ENCODE measurements around the gene TMEM217.
A peak's percentile ranks its signal among the peaks of the same experiment; 100 is the strongest.

The TMEM217 gene

GRCh38 chr6:37242429-37243052, 15.4 kb downstream of the TMEM217 start (continued):
- no peak for TF ChIP-seq GLI2 (tag by site-specific recombination; IDR thresholded peaks at IDR 0.05; ENCODE audit: borderline replicate concordance, low read depth)
- TF ChIP-seq ZNF585B (tag by site-specific recombination; IDR thresholded peaks at IDR 0.05), result no peak
- TF ChIP-seq ZNF510 (tag by site-specific recombination; IDR thresholded peaks at IDR 0.05; ENCODE audit: insufficient replicate concordance), result no peak
- TF ChIP-seq ZNF175 (tag by site-specific recombination; IDR thresholded peaks at IDR 0.05), result no peak
- TF ChIP-seq ZNF391 (tag by site-specific recombination; IDR thresholded peaks at IDR 0.05; ENCODE audit: borderline replicate concordance, low read depth), result no peak
- TF ChIP-seq MEIS1 (CRISPR knock-in tag; IDR thresholded peaks at IDR 0.05; ENCODE audit: borderline replicate concordance), result peak; percentile 61; the same call in 1 of the 2 replicates
- TF ChIP-seq OSR2 (tag by site-specific recombination; IDR thresholded peaks at IDR 0.05), result no peak
- no peak for TF ChIP-seq ZNF514 (tag by site-specific recombination; IDR thresholded peaks at IDR 0.05)
- no peak for TF ChIP-seq ZFP41 (tag by site-specific recombination; IDR thresholded peaks at IDR 0.05; ENCODE audit: borderline replicate concordance)
- no peak for TF ChIP-seq ZNF426 (tag by site-specific recombination; IDR thresholded peaks at IDR 0.05)
- no peak for TF ChIP-seq GLIS2 (tag by site-specific recombination; IDR thresholded peaks at IDR 0.05)
- TF ChIP-seq ZNF280C (tag by site-specific recombination; IDR thresholded peaks at IDR 0.05), result no peak
- no peak for TF ChIP-seq ZNF239 (tag by site-specific recombination; IDR thresholded peaks at IDR 0.05)
- TF ChIP-seq ZNF660 (tag by site-specific recombination; IDR thresholded peaks at IDR 0.05), result peak; percentile 82
- no peak for TF ChIP-seq ZNF626 (tag by site-specific recombination; IDR thresholded peaks at IDR 0.05)
- TF ChIP-seq PBX3 (CRISPR knock-in tag; IDR thresholded peaks at IDR 0.05), result no peak
- peak; percentile 55 for TF ChIP-seq ZFP37 (tag by site-specific recombination; IDR thresholded peaks at IDR 0.05)
- no peak for TF ChIP-seq ZNF16 (tag by site-specific recombination; IDR thresholded peaks at IDR 0.05; ENCODE audit: low read depth)
- no peak for TF ChIP-seq ZNF549 (tag by site-specific recombination; IDR thresholded peaks at IDR 0.05)
- 0 out of 2 replicates have a peak, but pooled peaks have one; percentile 8 for TF ChIP-seq GLIS1 (tag by site-specific recombination; IDR thresholded peaks at IDR 0.05)
- no peak for TF ChIP-seq ZNF530 (tag by site-specific recombination; IDR thresholded peaks at IDR 0.05; ENCODE audit: low read depth)
- no peak for TF ChIP-seq ZNF350 (tag by site-specific recombination; IDR thresholded peaks at IDR 0.05)
- TF ChIP-seq TRIM28 (IDR thresholded peaks at IDR 0.05; ENCODE audit: borderline replicate concordance, low read length), result no peak
- TF ChIP-seq ZNF416 (tag by site-specific recombination; IDR thresholded peaks at IDR 0.05), result no peak
- TF ChIP-seq SALL2 (tag by site-specific recombination; IDR thresholded peaks at IDR 0.05; ENCODE audit: borderline replicate concordance), result no peak
- TF ChIP-seq MZF1 (tag by site-specific recombination; IDR thresholded peaks at IDR 0.05; ENCODE audit: borderline replicate concordance), result no peak
- TF ChIP-seq ZNF654 (tag by site-specific recombination; IDR thresholded peaks at IDR 0.05; ENCODE audit: low read depth), result no peak
- TF ChIP-seq KLF9 (tag by site-specific recombination; IDR thresholded peaks at IDR 0.05; ENCODE audit: low read depth), result no peak
- no peak for TF ChIP-seq ZNF37A (tag by site-specific recombination; IDR thresholded peaks at IDR 0.05)
- peak; percentile 44; the same call in 1 of the 2 replicates for TF ChIP-seq ZNF2 (tag by site-specific recombination; IDR thresholded peaks at IDR 0.05)
- TF ChIP-seq INSM2 (tag by site-specific recombination; IDR thresholded peaks at IDR 0.05), result peak; percentile 79
- no peak; the same call in 1 of the 2 replicates for TF ChIP-seq ZNF449 (tag by site-specific recombination; IDR thresholded peaks at IDR 0.05)
